ENCODE results near the gene APP.
A peak's percentile ranks its signal among the peaks of the same experiment; 100 is the strongest.

Gene APP

DNA sequence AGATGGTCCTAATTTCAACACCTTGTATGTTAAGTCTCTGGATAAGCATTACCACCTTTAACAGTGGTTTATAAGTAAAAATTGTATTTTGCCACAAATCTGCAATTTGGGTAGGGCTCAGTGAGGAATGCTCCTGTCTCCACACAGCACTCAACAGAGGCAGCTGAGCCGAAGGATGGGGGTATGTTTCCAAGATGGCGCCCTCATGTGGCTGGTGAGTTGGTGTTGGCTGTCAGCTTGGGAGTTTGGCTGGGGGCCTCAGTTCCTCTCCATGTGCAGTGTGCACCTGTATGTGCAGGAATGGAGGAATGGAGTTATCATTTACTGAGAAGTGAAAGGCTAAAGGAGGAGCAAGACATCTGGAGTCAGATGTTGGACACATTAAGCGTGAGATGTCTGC lies 299.0 kb downstream of the APP start:
- TF ChIP-seq, protein P1, sequence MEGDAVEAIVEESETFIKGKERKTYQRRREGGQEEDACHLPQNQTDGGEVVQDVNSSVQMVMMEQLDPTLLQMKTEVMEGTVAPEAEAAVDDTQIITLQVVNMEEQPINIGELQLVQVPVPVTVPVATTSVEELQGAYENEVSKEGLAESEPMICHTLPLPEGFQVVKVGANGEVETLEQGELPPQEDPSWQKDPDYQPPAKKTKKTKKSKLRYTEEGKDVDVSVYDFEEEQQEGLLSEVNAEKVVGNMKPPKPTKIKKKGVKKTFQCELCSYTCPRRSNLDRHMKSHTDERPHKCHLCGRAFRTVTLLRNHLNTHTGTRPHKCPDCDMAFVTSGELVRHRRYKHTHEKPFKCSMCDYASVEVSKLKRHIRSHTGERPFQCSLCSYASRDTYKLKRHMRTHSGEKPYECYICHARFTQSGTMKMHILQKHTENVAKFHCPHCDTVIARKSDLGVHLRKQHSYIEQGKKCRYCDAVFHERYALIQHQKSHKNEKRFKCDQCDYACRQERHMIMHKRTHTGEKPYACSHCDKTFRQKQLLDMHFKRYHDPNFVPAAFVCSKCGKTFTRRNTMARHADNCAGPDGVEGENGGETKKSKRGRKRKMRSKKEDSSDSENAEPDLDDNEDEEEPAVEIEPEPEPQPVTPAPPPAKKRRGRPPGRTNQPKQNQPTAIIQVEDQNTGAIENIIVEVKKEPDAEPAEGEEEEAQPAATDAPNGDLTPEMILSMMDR (IDR thresholded peaks at IDR 0.05; ENCODE audit: insufficient read depth, missing control alignments): no peak
- no peak for FAIRE-seq
- DNase-seq (ENCODE audit: insufficient read length, low spot score): no peak

DNA sequence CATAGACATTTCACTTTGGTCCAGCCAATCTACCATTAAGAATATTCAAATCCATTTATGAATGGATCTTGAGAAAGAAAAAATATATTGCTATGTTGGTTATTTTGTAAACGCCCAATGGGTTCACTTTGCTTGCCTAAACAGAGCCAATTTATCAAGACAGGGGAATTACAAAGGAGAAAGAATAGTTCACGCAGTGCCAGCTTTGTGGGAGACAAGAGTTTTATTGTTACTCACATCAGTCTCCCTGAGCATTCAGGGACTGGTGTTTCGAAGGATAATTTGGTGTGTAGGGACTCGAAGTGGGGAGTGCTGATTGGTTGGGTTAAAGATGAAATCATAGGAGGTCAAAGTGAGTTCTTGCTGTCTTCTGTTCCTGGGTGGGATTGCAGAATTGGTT lies 300.5 kb downstream of the APP start:
- TF ChIP-seq, protein P1 (IDR thresholded peaks at IDR 0.05; ENCODE audit: insufficient read depth, missing control alignments): no peak
- DNase-seq (ENCODE audit: insufficient read length, low spot score) (no peak), FAIRE-seq (no peak)

DNA sequence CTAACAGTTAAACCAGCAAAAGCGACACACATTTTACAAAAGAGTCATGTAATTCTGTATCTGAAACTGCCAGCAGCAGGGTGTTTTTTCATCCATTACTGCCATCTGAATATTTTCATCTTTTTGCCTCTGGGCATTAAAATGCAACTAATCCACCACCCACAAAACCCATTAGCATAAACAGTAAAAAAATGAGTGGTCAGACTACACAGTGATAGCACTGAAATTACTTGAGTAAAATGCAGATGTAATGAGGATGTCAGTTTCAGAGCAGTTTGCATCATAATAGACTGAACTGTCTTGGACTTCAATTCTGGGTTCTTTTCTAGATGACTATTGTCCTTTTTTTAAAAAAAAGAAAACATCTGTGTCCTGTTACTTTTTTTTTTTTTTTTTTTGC lies 303.5 kb downstream of the APP start:
- TF ChIP-seq, protein P1 (IDR thresholded peaks at IDR 0.05; ENCODE audit: insufficient read depth, missing control alignments): no peak
- FAIRE-seq: no peak
- no peak for DNase-seq (ENCODE audit: insufficient read length, low spot score)

DNA sequence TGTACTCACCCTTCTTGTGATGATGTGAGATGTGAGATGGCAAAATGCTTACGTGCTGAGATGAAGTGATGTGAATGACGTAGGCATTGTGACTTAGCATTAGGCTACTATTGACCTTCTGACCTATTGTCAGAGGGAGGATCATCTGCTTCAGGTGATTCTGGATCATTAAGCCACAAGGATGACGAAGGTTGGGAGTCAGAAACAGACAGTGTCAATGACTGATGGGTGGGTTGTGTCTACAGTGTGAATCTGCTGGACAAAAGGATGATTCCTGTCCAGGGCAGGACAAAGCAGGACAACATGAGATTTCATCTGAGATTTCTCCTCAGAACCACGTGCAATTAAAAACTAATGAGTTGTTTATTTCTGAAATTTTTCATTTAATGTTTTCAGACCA lies 306.8 kb downstream of the APP start:
- DNase-seq (ENCODE audit: insufficient read length, low spot score) (no peak), FAIRE-seq (no peak)
- TF ChIP-seq, protein P1 (IDR thresholded peaks at IDR 0.05; ENCODE audit: insufficient read depth, missing control alignments): no peak

DNA sequence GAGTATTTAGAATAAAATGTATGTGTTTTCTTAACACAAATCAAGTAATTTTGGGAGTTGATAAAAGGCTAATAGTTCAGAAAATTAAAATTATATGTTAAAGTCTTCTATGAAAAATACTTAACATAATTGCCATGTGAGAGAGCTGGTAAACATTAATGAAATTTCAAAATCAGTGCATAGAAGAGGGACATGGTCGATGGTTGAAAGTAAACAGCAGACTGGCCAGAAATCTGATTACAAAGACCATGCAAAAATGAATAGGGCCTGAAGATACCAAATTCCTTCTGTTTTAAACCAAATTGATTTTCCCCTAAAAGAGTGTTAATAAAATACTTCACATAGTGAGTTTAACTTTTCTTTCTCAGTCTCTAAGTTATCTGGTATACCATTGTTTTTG lies 307.5 kb downstream of the APP start:
- DNase-seq (ENCODE audit: insufficient read length, low spot score) (no peak), FAIRE-seq (no peak)
- TF ChIP-seq, protein P1 (IDR thresholded peaks at IDR 0.05; ENCODE audit: insufficient read depth, missing control alignments): no peak

DNA sequence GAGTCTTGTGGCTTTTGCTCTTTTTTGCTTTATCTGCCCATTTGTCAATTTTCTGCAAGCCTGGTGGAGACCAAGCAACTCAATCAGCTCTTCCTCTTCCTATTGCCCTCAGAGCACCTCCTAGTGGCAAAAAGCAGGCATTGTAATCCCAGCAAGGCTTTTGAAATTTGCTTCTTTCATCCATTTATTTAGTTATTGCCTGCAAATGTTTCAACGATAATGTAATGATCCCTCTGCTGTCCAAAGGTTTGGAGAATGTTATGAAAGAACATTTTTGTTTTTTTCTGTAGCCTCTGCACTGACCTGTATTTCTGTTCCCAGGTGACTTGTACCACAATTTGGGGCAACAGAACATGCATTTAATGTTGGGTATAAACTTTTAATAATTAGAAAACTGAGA lies 308.0 kb downstream of the APP start:
- FAIRE-seq: no peak
- TF ChIP-seq, protein P1 (IDR thresholded peaks at IDR 0.05; ENCODE audit: insufficient read depth, missing control alignments): peak; percentile 33
- DNase-seq (ENCODE audit: insufficient read length, low spot score): no peak

DNA sequence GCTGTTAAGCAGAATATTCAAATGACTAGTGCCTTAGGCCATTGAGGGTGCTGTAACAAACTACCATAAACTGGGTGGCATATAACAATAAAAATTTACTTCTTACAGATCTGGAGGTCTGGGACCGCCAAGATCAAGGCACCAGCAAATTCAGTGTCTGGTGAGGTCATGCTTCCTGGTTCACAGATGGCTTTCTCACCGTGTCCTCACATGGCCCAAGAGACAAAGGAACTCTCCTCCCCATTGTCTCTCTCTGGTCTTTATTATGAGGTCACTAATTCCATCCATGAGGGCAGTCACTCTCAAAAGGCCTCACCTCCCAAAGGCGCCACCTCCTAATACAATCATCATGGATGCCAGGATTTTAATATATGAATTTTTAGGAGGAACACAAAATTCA lies 308.5 kb downstream of the APP start:
- FAIRE-seq: no peak
- TF ChIP-seq, protein P1 (IDR thresholded peaks at IDR 0.05; ENCODE audit: insufficient read depth, missing control alignments): no peak
- DNase-seq (ENCODE audit: insufficient read length, low spot score): no peak

All from D721Med (cell line).